DND-41 (cell line): ENCODE data around the gene MAD2L2.

Experiments
- ATAC-seq: fragments of 200-7000 bp; cut with Tn5 transposase; 3 replicates; pipeline ENCODE4 v1.9.1; 2021; ENCODE audit warnings: low read depth; ENCODE audit not compliant: insufficient read depth
- DNase-seq: peaks from one replicate; pipeline ENCODE4 v3.0.0-alpha.2; 2020
- H2AFZ ChIP-seq: 2 replicates; pipeline ENCODE4 v1.6.0; 2012; ENCODE audit warnings: low read depth, low read length
- H3K27ac ChIP-seq: 2 replicates; pipeline ENCODE4 v1.5.1; 2012; ENCODE audit warnings: low read length, inconsistent platforms
- H3K27me3 ChIP-seq: fragments of 200-600 bp; sonication (generic); 2 replicates; pipeline ENCODE4 v1.6.0; 2012; ENCODE audit warnings: low read length, mild to moderate bottlenecking, inconsistent platforms; ENCODE audit not compliant: insufficient read depth, poor library complexity
- H3K36me3 ChIP-seq: 2 replicates; pipeline ENCODE4 v1.5.1; 2012; ENCODE audit warnings: low read length, inconsistent platforms; ENCODE audit not compliant: insufficient read depth
- H3K4me1 ChIP-seq: 2 replicates; pipeline ENCODE4 v1.5.1; 2012; ENCODE audit warnings: mild to moderate bottlenecking, low read length; ENCODE audit not compliant: insufficient read depth
- H3K4me2 ChIP-seq: 2 replicates; pipeline ENCODE4 v1.6.0; 2012; ENCODE audit warnings: mild to moderate bottlenecking, moderate library complexity, low read length, inconsistent platforms; ENCODE audit not compliant: insufficient read depth
- H3K4me3 ChIP-seq, 2 experiments: fragments of 200-600 bp in 1 of 2; shearing (Covaris generic) in 1 of 2; 2 replicates each; pipeline ENCODE4 v1.5.1; 2012 to 2016; ENCODE audit warnings: inconsistent platforms in 2 of 2, low read length in 2 of 2, mild to moderate bottlenecking in 2 of 2, low read depth in 1 of 2, moderate library complexity in 1 of 2
- H3K79me2 ChIP-seq: 2 replicates; pipeline ENCODE4 v1.6.0; 2012; ENCODE audit warnings: low read length, inconsistent platforms; ENCODE audit not compliant: insufficient read depth
- H3K9ac ChIP-seq: 2 replicates; pipeline ENCODE4 v1.6.0; 2012; ENCODE audit warnings: low read depth, mild to moderate bottlenecking, inconsistent platforms, low read length, moderate library complexity
- H3K9me3 ChIP-seq: 2 replicates; pipeline ENCODE4 v1.5.1; 2012; ENCODE audit warnings: low read length, moderate library complexity, mild to moderate bottlenecking, inconsistent platforms; ENCODE audit not compliant: insufficient read depth, severe bottlenecking
- H4K20me1 ChIP-seq: 2 replicates; pipeline ENCODE4 v1.6.0; 2012; ENCODE audit warnings: low read length; ENCODE audit not compliant: insufficient read depth
- EZH2 ChIP-seq: IDR thresholded peaks from 3 replicates; pipeline ENCODE4 v1.6.1; 2012; ENCODE audit warnings: borderline replicate concordance, low read depth, mild to moderate bottlenecking, moderate library complexity, low read length, inconsistent platforms; ENCODE audit not compliant: severe bottlenecking
- TF ChIP-seq, protein P1 (sequence below): IDR thresholded peaks from 2 replicates; pipeline ENCODE4 v1.5.1; 2012; ENCODE audit warnings: borderline replicate concordance, low read length, moderate library complexity, mild to moderate bottlenecking; ENCODE audit not compliant: poor library complexity, severe bottlenecking; ENCODE audit errors: extremely low read depth

MAD2L2 gene

DNA sequence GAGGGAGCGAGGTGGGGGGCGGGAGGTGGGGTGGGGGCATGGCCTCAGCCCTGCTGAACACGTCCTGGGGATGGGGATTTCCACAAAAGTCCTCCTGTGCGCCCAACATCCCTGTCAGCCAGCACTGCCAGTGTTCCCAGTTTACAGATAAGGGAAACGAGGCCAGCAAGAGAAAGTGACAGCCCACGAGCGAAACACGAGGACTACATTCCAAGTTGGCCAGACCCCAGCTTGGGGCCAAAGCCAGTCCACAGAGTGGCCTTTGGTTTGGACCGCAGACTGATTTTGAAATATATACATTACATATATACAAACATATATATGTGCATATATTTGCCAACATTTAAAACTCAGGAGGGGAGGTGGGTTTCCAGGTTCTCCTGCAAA lies 31.7 kb downstream of the MAD2L2 start:
- no peak for ATAC-seq
- no peaks in the 10 kb centered on the region for H3K27me3 ChIP-seq

DNA sequence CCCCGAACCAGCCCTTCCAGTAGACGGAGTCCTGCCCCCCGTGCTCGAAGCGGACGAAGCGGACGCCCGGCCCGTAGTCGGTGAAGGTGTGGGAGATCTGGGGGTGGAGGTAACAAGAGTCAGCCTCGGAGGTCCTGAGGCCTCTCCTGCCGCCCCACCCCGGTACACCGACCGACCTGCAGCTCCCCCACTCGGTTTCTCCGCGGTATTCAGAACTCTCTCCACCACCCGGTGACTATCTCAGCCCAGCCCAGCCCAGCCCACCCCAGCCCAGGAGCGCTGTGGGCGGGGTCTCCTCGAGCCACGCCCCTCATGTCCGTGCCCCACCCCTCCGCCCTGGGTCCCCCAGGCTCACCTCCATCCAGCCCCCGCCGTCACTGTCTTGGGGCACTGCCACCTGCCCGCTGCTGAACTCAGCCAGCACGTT lies 32.2 kb downstream of the MAD2L2 start:
- DNase-seq (no peak), ATAC-seq (no peak)
- H3K9ac ChIP-seq = no peak overlapping the region
- no peak overlapping the region for H3K4me2 ChIP-seq
- H3K79me2 ChIP-seq = no peaks in the 10 kb centered on the region
- no peaks in the 10 kb centered on the region for H3K4me1 ChIP-seq
- H2AFZ ChIP-seq = no peak overlapping the region
- H3K27ac ChIP-seq = no peak overlapping the region
- H4K20me1 ChIP-seq = no peaks in the 10 kb centered on the region; the same call in 1 of the 2 replicates
- TF ChIP-seq, protein P1, sequence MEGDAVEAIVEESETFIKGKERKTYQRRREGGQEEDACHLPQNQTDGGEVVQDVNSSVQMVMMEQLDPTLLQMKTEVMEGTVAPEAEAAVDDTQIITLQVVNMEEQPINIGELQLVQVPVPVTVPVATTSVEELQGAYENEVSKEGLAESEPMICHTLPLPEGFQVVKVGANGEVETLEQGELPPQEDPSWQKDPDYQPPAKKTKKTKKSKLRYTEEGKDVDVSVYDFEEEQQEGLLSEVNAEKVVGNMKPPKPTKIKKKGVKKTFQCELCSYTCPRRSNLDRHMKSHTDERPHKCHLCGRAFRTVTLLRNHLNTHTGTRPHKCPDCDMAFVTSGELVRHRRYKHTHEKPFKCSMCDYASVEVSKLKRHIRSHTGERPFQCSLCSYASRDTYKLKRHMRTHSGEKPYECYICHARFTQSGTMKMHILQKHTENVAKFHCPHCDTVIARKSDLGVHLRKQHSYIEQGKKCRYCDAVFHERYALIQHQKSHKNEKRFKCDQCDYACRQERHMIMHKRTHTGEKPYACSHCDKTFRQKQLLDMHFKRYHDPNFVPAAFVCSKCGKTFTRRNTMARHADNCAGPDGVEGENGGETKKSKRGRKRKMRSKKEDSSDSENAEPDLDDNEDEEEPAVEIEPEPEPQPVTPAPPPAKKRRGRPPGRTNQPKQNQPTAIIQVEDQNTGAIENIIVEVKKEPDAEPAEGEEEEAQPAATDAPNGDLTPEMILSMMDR = no peak
- TF ChIP-seq EZH2 = no peak
- no peak overlapping the region for H3K4me3 ChIP-seq
- no peaks in the 10 kb centered on the region for H3K9me3 ChIP-seq
- no peaks in the 10 kb centered on the region for H3K27me3 ChIP-seq
- no peaks in the 10 kb centered on the region for H3K36me3 ChIP-seq

More for the DNA sequence above, 31.7 kb downstream of the MAD2L2 start:
- Histone ChIP-seq H3K9ac (no peak overlapping the region), H3K4me2 (no peak overlapping the region), H3K4me3 (no peak overlapping the region), H3K36me3 (no peaks in the 10 kb centered on the region), H3K79me2 (no peaks in the 10 kb centered on the region), H4K20me1 (no peaks in the 10 kb centered on the region; the same call in 1 of the 2 replicates), H3K27ac (no peak overlapping the region), H3K4me1 (no peaks in the 10 kb centered on the region), H2AFZ (no peak overlapping the region), H3K9me3 (no peaks in the 10 kb centered on the region)
- DNase-seq = no peak
- no peak for TF ChIP-seq EZH2
- TF ChIP-seq, protein P1 = no peak

DNA sequence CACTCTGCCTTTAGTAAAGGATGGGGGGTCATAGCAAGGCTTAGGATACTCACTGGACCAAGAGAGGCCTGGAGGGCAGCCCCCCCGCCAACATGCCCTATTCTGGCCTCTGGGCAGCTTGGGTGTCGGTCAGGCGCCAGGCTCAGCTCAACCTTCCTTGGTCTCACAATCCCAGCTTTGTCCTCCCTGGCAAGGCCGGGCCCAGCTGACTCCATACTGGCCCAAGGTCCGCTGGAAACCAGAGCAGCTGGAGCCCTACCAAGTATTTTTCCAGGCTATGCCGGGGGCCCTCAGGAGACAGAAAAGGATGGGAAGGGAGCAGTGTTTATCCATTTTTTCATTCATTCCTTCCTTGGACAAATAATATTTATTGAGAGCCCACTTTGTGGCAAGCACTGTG lies 32.9 kb downstream of the MAD2L2 start:
- no peak for ATAC-seq
- Histone ChIP-seq H3K4me2 (no peak overlapping the region), H3K36me3 (no peaks in the 10 kb centered on the region), H3K27ac (no peak overlapping the region), H3K4me3 (no peak overlapping the region), H3K4me1 (no peaks in the 10 kb centered on the region), H3K79me2 (no peaks in the 10 kb centered on the region), H3K9ac (no peak overlapping the region), H2AFZ (no peak overlapping the region), H4K20me1 (no peaks in the 10 kb centered on the region; the same call in 1 of the 2 replicates), H3K27me3 (no peaks in the 10 kb centered on the region), H3K9me3 (no peaks in the 10 kb centered on the region)
- no peak for DNase-seq
- TF ChIP-seq EZH2 = no peak
- TF ChIP-seq, protein P1 = no peak

DNA sequence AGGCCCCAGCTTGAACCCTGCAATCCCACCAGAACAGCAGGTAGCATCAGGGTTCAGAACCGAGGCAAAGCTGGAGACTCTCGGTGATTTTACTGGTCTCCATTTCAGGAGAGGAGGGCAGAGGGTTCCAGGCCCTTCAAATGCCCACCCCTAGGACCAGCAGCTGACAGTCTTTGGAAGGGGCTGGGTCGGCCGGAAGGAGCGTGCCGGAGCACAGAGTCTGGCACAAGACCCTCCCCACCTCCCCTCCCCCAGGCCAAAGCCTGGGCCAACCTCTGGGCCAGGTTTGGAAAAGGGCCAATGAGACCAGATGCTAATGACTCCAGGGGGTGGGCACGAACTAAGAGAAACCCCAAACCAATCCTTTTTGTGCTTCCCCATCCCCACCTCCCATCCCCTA lies 33.6 kb downstream of the MAD2L2 start:
- no peaks in the 10 kb centered on the region for H3K9me3 ChIP-seq
- no peak for DNase-seq
- no peak overlapping the region for H2AFZ ChIP-seq
- H3K4me3 ChIP-seq = no peak overlapping the region
- no peaks in the 10 kb centered on the region for H3K36me3 ChIP-seq
- no peak overlapping the region for H3K27ac ChIP-seq
- no peak overlapping the region for H3K9ac ChIP-seq
- H3K4me1 ChIP-seq = no peaks in the 10 kb centered on the region
- H3K79me2 ChIP-seq = no peaks in the 10 kb centered on the region
- H3K4me2 ChIP-seq = no peak overlapping the region
- ATAC-seq = no peak
- H4K20me1 ChIP-seq = peaks cover under 1% of the 10 kb centered on the region; the same call in 1 of the 2 replicates
- TF ChIP-seq, protein P1 = no peak
- TF ChIP-seq EZH2 = no peak
- no peaks in the 10 kb centered on the region for H3K27me3 ChIP-seq
